AG10803 (cell line): Measurements from ENCODE around the gene KCNH4.

Experiments
- DNase-seq: peaks from one replicate; pipeline ENCODE4 v3.0.0; 2010; ENCODE audit warnings: low read depth
- H3K4me3 ChIP-seq: 2 replicates; pipeline ENCODE4 v1.5.1; 2011; ENCODE audit warnings: mild to moderate bottlenecking, low read length, control low read depth
- CTCF ChIP-seq: conservative IDR thresholded peaks from 2 replicates; pipeline ENCODE4 v1.5.1; 2011; ENCODE audit warnings: mild to moderate bottlenecking, low read length, control low read depth, inconsistent platforms

Gene KCNH4

GRCh38 chr17:42124256-42124655 lies 56.7 kb downstream of the KCNH4 start:
- no peak for DNase-seq
- no peak overlapping the region for H3K4me3 ChIP-seq
- TF ChIP-seq CTCF: no peak

DNA sequence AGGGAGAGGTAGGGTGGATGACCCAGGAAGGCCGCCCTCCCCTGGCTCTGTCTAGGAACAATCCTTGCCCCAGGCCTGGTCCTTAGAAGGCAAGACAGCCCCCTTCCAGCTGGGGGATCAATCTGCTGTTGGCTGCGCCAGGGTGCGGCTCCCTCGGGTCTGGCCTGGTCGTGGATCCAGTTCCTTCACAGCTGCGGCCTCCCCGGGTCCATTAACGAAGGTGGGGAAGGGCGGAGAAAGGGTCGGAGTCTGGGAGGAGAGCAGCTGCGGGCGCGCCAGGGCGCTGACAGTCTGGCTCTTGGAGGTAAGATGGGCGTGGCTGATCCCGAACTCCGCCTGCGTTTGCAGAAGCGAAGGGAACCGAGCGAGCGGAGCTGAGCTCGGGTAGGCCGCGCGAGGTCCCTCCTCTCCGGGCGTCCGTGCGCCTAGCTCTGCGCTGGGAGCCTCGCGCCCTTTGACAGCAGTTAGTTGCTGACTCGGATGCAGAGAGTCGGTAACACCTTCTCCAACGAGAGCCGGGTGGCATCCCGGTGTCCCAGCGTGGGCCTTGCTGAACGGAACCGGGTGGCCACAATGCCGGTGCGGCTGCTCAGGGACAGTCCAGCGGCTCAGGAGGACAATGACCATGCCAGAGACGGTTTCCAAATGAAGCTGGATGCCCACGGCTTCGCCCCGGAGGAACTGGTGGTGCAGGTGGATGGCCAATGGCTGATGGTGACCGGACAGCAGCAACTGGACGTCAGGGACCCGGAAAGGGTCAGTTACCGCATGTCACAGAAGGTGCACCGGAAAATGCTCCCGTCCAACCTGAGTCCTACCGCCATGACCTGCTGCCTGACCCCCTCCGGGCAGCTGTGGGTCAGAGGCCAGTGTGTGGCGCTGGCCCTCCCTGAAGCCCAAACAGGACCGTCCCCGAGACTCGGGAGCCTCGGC lies 58.3 kb downstream of the KCNH4 start, which contains the start of gene HSPB9:
Gene HSPB9 (plus strand): TSS at position 434 of the 933 bp plus-strand sequence. CDS start 47 bp downstream, at position 481.
- no peak within 1 kb of the TSS for H3K4me3 ChIP-seq
- TF ChIP-seq CTCF: no peak
- no peak for DNase-seq

- peak; percentile 74 for DNase-seq
- no peak for TF ChIP-seq CTCF
- peak within 1 kb of the TSS; percentile 59 for H3K4me3 ChIP-seq
Observed at GRCh38 chr17:42120770-42121769, 59.9 kb downstream of the KCNH4 start, which contains the start of gene KAT2A. Gene KAT2A (minus strand): TSS chr17:42121367. CDS start chr17:42121304, 63 bp downstream.

GRCh38 chr17:42120161-42120769 lies 60.7 kb downstream of the KCNH4 start:
- TF ChIP-seq CTCF: no peak
- H3K4me3 ChIP-seq: peak overlapping the region; percentile 59
- no peak for DNase-seq

- TF ChIP-seq CTCF: no peak
- no peak overlapping the region for H3K4me3 ChIP-seq
Observed at GRCh38 chr17:42119301-42119700, 61.6 kb downstream of the KCNH4 start.

DNA sequence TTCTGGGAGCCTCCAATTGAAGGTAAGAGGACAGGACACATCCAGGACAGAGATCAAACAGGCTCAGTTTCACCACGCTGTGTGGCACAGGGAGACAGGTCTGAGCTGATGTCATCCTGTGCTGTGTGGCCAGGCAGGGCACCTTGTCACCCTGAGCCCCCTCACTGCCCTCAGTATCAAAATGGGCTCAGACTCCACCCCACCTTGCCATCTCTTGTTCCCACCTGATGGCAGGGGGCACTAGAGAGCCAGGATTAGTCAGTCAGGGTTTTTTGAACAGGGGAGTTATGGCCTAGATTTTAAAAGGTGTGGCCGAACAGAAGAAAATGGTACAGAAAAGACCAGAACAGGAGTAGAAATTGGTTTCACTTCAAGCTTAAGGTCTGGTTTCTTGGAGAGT lies 62.4 kb downstream of the KCNH4 start:
- peak; percentile 46 for TF ChIP-seq CTCF
- DNase-seq: no peak
- no peak overlapping the region for H3K4me3 ChIP-seq

More at GRCh38 chr17:42119301-42119700, 61.6 kb downstream of the KCNH4 start:
- DNase-seq: no peak
